ENCODE data around the gene PTGDS.
"Not testable (repeated sequence)": the region's sequence is repeated elsewhere in the genome, so short reads cannot be mapped to it uniquely, and the experiment has no call there.

The PTGDS gene

DNA sequence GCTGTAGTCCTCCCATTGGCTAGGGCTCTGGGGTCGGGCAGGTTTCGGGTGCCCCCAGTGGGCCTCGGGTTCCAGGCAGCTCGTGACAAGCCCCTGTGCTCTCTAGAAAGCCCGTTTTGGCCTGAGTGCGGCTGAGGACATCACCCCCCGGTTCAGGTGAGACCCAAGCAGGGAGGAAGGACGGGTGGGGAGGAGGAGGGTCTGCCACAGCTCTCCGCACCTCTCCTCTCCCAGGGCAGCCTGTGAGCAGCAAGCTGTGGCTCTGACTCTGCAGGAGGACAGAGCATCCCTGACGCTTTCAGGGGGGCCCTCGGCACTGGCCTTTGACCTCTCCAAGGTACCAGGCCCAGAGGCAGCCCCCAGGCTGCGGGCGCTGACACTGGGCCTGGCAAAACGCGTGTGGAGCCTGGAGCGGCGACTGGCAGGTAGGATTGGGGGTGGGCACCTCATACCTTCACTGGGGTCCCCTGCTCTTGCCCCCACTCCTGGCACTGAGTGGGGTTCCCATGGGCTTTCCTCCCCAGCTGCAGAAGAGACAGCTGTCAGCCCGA, 15.6 kb downstream of the PTGDS start:
- no peak for DNase-seq (ENCODE audit: low spot score)

DNA sequence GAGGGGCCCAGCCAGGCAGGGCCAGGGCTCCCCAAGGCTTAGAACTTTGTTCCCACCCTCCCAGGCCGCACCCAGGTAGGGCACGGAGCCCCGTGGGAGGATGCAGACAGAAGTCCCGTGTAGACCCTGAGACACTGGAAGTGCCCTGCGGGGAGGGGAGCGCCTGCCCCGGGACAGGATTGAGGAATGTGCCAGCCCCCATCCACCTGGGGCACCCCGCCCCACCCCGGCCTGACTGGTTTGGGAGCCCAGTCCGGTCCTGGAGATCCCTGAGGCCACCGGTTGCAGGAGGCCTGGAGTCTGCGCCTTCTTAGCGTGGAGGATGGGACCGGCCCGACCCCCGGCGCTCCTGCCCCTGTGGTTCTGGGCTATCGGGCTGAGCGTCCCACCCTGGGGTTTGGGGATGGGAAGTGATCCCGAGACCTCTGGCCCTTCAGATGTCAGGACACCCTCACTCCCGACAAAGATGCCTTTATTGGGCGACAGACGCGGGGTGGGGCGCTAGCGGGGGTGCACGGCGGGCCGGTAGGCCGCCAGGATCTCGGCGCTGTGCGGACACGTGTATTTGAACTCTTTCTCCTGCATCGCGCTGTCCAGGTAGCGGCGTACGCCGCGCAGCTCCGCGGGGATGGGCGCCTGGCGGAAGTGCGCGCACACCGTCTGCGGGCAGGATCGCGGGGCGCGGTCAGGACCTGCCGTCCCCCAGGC, 17.0 kb downstream of the PTGDS start:
- DNase-seq (ENCODE audit: low spot score), result no peak

DNA sequence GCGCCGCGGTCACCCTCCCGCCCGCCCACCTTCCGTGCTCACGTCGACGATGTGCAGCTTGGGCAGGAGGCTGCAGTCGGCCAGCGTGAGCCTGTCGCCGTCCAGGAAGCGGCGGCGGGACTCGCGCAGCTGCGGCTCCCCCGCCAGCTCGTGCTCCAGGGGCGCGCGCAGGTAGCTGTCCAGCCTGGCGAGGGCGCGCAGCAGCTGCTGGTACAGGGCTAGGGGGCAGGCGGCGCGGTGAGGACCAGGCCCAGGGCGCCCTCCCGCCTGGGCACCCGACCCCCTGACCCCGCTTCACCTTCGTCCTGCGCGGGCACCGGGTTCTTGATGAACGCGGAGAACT, 17.6 kb downstream of the PTGDS start:
- DNase-seq (ENCODE audit: low spot score), result no peak

GRCh38 chr9:136995362-136995761, 18.1 kb downstream of the PTGDS start:
- DNase-seq (ENCODE audit: low spot score), result no peak

- DNase-seq (ENCODE audit: low spot score), result no peak
Measured at GRCh38 chr9:136995772-136996311, 18.5 kb downstream of the PTGDS start.

DNA sequence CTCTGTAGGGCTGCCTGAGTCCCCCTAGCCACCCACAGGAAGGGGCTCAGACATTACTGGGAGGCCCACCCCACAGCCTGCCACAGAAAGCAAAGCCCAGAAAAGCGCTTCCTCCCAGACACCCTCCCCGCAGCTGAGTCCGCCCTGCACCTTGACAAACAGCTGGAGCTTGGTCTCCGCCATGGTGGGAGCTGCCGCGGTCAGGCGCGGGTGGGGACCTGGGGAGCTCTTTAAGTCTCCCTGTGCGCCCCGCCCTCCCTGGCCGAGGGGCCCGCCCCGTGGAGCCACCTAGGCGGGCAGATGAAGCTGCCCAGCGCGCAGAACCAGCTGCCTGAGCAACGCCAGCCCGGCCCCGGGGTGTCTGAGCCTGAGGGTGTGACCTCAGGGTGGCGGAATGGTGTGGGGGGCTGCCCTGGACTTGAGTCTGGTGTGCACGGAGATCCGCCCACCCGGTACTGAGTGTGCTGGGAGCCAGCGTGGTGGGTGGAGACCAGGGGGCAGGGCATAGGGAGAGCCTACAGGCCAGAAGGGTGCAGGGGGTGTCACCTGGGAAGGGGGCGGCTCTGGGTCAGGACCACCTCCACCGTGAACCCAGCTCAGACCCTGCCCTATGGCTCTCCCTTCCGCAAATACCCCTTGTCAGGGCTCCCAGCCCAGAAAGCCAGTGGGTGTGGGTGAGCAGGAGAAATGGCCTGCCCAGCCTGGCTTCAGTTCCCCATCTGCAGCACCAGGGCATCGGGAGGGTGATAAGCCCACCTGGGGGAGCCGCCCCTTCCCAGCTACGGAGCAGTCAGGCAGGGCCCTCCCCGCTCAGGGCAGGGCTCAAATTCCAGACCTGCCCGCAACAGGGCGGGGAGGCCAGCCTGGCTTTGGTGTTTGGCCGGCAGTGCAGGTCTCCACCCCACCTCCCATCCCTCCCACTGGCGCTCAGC, 19.3 kb downstream of the PTGDS start, which contains the start of gene CLIC3:
TSS of gene CLIC3 (minus strand) at position 208 of the 932 bp plus-strand sequence. CDS start at position 183, 25 bp downstream.
- DNase-seq (ENCODE audit: low spot score), result no peak

- no peak for DNase-seq (ENCODE audit: low spot score)
Measured at GRCh38 chr9:136997371-136997770, 20.1 kb downstream of the PTGDS start.

DNA sequence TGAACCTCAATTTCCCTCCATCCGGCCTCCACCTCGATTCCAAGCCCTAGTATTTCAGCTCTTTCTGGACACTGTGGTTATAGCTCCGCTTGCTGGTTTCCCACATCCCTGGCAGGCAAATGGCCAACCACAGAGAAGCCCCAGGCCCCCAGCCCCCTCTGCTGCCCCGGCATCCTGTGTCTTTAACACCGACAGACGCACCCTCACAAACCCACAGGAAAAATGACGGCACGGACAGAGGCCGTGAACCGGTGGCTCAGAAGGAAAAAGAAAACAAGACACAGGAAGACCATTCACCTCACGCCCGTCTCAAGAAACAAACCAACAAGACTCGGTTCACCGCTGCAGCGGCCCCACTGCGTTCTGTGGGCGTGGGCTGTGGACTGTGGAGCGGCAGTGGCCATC, 20.5 kb downstream of the PTGDS start:
- DNase-seq (ENCODE audit: low spot score), result no peak

DNA sequence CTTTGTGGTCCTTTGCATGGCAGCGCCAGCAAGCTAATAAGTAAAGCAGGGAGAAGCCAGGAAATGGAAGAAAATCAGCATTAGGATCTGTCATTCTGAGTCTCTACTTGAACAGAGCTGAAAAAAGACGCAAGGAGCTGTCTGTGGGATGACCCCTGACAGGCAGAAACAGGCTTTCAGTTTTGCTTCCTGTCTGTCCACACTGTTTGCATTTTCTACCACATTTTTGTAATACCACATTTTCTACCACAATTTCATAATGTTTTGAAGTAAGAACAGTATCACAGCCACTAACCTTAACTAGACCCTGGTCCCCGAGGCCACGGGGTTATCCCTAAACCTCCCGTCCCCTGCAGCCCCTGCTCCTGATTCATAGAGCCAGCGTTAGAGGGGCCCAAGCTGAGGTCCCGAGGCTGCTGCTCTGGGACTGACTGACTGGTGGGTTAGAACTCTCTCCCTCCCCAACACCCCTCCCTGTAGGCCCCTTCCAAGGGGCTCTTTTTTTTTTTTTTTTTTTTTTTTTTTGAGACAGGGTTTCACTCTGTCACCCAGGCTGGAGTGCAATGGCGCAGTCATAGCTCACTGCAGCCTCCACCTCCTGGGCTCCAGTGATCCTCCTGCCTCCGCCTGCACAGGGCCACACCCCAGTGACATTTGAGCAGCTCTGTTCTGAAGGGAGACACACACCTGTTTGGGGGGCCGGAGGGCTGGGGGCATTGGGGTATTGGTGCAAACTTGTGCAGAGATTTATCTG, 23.1 kb downstream of the PTGDS start:
- no peak for DNase-seq (ENCODE audit: low spot score)

- DNase-seq (ENCODE audit: low spot score), result no peak
Measured at GRCh38 chr9:137001857-137002645, 24.7 kb downstream of the PTGDS start.

- DNase-seq (ENCODE audit: low spot score), result no peak
Measured at GRCh38 chr9:137002646-137003041, 25.3 kb downstream of the PTGDS start.

GRCh38 chr9:137004285-137004684, 27.0 kb downstream of the PTGDS start:
- DNase-seq (ENCODE audit: low spot score), result not testable (repeated sequence)

DNA sequence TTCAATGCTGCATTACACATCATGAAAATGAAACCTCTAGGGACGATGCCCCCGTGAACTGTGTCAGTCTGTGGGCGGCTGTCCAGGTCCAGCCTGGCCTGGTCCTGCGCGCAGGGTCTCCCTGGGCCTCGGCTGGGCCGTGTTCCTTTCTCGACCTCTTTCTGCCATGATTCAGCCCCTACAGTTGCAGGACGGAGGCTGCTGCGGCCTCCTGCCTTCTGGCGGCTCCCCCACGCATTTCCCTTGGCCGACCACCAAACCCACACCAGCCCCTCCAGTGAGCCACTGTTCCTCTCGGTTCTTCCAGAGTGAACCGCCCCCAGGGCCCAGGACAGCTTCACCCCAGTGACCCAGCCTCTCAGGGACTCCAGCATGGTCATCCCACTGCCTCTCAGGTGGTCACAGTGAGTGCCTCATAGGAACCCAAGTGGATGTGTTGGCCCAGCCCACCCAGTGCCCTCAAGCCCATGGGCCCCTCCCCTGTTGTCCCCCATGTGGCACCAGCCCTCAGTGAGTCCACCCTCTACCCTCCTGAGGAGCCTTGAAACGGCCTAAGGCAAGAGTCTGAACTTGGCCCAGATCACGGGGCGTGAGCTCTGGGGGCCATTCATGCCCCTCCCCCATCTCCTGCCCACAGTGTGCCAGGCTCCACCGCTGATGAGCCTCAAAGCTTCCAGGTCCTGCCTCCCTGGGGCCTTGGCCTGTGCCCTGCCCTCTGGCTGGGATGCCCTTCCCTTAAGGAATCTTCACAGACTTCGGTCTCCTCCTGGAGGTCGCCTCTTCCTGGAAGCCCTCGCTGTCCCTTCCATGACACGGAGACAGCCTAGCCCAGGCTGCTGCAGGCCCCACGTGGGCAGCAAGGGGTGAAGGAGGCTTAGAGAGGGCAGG, 29.1 kb downstream of the PTGDS start:
- no peak for DNase-seq (ENCODE audit: low spot score)

GRCh38 chr9:137007108-137007815, 30.0 kb downstream of the PTGDS start:
- DNase-seq (ENCODE audit: low spot score), result no peak

GRCh38 chr9:137007816-137008270, 30.5 kb downstream of the PTGDS start:
- DNase-seq (ENCODE audit: low spot score), result no peak

DNA sequence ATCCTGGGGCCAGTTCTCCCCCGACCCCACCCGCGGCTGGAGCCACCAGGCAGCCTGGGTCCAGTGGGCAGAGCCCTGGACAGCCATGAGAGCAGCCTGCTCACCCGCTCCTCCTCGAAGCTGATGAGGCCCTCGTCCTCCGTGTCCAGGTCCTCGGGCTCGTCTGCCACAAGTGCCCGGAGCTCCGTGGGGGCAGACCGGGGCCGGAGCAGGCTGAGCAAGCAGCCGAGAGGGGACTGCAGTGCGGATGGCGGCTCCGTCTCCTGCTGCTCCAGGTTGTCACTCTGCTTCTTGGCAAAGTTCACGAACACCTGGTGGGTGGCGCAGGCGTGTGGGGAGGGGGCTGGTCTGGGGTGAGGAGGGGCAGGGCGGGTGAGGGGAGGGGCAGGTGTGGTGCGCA, 31.0 kb downstream of the PTGDS start:
- DNase-seq (ENCODE audit: low spot score), result no peak

DNA sequence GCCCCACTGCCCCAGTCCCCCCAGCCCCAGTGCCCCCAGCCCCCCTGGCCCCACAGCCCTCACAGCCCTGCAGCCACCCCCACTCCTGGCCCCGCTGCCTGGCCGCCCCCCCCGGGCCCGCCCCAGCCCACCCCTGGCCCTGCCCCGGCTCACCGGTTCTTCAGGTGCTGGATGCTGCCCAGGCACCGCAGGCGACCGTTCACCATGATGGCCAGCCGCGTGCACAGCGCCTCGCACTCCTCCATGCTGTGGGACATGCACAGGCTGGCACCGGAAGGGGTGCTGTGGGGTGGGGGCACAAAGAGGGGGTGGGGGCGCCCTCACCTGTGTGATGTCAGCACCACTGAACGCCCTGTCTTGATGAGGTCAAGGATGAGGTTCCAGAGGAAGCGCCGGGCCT, 31.9 kb downstream of the PTGDS start:
- no peak for DNase-seq (ENCODE audit: low spot score)

DNA sequence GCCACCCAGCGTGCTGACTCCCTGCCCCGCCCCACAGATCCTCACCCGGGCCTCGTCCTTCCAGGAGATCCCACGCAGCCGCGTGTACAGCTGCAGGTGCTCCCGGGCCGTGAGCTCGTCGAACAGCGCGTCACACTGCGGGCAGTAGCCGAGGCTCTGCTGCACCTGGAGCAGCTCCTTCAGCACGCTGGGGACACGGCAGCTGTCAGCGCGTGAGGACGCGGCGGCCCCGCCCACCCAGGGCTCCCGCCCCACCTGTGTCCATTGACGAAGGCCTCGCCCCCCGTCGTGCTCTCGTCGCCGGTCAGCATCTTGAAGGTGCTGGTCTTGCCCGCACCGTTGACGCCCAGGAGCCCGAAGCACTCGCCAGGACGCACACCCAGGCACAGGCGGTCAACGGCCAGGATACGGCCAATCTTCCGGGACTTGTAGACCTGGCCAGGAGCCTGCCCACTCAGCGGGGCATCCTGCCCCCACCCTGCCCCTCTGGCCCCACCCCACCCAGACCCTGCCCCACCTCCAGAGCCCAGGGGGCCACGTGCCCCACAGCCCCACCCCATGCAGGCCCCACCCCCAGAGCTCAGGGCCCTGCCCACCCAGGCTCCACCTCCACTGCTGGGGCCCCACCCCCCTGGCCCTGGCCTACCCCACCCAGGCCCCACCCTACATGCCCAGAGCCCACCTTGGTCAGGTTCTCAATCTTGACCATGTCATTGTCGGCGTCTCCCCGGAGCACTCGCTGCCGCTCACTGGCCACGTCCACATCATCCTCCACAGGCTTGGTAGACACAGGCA, 32.8 kb downstream of the PTGDS start:
- no peak for DNase-seq (ENCODE audit: low spot score)

DNA sequence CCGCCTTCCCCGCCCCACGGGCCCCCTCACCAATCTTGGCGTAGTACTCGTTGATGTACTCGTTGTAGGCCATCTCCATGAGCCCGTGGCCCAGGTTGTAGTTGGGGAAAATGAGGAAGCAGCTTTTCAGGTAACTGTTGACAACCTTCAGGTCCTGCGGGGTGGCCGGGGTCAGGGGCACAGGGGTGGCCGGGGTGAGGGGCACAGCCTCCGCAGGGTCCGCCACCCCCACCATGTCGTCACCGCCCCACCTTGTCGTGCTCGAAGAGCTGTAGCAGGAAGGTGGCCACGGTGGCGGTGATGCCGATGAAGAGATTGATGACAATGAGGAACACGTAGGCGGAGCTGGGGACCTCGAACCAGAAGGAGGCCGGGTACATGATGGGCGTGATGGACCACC, 33.9 kb downstream of the PTGDS start:
- DNase-seq (ENCODE audit: low spot score), result no peak

All from ecto neural progenitor cell (in vitro differentiated cells).